ENCODE measurements around the gene SEPTIN2.
"Not testable (repeated sequence)": the region's sequence is repeated elsewhere in the genome, so short reads cannot be mapped to it uniquely, and the experiment has no call there.

SEPTIN2 gene

DNA sequence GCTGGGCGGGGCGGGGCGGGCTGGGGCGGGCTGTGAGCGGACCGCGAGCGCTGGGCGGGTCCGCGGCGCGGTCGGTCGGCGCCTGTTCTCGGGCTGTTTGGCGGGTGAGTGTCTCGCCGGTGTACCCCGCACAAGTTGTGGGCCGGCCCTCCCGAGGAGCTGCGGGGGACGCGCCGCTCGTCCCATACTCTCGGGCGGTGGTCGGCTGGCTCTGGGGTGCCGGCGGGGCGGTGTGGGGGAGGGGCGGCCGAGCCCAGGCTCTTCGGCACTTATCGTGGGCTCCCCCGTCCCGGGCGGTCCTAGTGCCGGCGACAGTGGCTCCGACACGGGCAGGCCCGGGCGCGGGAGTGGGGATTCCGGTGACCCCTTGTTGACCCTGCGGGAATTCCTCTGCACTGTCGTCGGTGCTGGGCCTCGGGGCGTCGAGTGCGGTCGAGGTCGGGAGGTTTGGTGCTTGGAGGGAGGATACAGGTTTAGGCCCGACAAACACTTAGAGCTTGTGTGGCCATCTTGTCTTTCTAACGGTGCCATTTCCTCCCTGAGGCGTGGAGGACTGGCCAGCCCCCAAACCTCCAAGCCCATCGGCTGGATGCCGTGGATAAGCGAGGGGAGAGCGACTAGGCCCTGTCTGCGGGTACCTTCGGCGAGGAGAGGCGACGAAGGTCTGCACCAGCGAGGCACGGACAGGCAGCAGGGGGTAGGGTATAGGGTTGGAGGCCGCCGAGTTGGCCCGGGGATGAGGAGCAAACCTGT is at the start of gene SEPTIN2:
Gene SEPTIN2 (plus strand): TSS at position 47 of the 753 bp plus-strand sequence. CDS start 8,308 bp downstream, outside the sequence.
- DNase-seq, result peak; percentile 75

DNA sequence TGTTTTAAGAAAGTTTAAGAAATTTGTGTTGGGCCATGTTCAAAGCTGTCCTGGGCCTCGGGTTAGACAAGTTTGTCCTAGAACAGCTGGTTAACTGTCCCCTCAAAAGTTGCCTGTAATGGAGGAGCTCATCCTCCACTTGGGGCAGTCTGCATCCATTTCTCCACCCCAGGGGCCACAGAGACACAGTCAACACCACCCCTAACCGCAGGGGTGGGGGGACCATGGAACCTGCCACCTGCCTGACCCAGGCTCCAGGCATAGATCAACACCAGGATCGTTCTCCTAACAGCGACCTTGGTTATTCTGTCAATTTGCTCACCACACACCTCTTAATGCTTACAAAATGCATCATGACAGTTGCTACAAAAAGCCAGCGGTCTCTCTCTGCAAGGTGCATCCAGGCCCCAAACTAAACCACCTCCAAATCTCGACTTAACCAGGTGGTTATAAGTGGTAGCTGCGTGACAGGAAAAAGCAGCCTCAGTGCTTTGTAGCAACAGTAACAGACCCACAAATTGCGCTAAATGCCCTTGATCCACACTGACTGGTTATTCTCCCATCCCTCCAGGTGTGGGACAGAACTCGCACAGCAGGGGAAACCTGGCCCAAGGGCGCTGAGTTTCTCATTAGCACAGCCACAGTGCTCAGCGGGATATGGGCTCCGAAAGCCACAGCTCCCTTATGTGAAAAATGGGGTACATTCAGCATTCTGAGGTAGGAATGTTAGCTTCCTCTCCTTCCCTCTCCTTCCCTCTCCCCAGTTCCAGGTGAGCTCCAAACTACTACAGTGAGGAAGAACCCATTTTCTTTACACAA is 48.3 kb upstream of the SEPTIN2 start:
- DNase-seq, result no peak

DNA sequence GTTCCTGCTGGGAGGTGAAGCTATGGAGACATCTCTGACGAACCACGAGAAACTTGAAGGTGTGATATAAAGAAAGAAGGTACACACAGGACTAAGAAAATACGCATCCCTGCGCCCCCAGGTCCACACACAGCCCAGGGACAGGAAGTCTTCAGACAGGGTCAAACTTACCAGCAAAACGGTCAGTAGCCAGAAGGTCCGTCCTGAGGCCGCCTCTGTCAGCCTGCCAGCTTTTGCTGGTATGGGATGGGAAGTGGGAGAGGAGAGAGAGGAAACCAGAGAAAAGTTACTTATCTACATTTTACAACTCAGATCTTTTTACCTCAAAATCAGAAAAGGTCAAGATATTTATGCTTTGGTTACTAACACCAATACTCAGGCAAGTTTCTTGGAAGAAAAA is 47.4 kb upstream of the SEPTIN2 start:
- DNase-seq, result no peak

DNA sequence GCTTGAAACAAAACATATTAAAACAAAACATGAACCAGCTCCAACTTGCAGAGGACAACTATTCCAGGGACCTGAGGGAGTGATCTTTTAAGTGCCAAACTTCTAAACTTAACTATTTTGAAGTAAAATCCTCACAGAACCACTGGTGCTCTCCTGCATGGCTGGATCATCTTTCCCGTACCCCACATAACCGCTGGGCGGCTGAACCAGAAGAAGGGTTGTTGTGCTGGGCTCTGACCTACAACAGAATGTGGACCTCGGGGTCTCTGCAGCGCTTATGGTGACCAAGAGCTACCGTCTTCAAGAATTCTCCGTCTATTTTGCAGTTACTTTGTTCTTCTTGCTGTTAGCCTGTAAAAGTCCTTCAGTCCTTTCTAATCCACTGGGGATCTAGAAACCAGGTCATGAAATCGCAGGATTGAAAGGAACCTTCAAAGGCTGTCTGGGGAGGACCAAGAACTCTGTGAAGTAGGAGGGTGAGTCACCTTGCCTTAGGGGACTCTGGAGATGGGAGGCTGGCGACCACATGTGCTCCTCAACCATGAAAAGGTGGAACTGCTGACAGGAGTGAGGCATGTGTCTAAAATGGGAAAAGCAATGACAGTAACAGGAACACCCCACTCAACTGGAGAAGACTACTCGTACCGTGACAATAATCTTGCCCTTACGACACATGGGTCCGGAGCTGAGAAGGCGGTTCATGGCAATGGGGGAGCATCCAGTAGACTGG is 46.8 kb upstream of the SEPTIN2 start:
- no peak for DNase-seq

DNA sequence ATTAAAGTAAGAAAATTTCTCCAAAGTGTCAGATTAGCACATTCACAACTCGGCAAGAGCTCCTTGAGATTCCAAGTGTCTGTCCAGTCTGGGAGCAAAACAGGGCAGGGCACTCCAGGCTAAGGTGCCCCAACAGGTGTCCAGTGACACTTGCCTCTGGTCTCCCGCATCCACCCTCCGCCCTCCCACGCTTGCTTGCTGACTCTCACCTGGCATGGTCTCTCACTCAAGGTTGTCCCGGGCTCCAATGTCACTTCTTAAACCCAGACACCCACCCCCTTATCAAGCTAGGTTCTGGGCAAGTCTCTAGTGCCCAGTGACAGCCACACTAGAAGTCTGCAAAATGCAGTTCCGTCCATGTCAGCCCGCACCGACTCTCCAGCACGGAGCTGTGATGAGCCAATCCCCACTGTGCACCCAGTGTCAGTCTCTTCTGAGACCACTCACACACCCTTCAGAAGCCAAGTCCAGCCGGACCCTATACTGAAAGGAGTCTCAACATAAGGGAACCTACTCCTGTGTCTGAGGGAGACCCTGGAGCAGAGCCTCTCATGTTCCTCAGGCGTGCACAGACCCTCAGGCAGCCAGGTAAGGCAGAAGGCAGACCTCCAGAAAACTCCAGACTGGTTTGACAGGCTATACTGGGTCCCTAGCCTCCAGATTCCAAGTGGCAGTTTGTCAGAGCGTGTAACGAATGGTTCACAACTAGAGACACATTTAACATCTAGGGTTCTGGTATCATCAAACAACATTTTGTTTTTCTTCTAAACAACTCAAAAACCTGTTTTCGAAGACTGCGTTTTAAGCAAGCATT is 45.8 kb upstream of the SEPTIN2 start:
- DNase-seq, result no peak

DNA sequence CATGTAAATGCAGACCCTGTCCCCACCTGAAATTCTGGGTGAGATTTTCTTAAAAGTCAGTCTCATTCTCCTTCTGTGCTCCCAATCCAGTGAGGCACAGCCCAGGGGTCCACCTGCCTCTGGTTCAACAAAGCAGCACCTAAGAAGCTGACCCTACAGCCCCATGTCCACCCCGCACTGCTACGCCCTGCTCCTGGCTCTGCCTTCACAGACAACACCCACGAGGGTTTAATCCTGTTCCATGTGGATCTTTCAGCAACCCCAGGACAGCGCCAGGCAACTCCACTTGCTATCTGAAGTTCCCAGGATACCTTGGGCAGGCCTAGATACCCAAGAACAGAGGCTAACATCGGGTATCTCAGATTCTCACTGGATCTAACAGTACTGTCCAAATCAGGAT is 45.2 kb upstream of the SEPTIN2 start:
- DNase-seq, result no peak

DNA sequence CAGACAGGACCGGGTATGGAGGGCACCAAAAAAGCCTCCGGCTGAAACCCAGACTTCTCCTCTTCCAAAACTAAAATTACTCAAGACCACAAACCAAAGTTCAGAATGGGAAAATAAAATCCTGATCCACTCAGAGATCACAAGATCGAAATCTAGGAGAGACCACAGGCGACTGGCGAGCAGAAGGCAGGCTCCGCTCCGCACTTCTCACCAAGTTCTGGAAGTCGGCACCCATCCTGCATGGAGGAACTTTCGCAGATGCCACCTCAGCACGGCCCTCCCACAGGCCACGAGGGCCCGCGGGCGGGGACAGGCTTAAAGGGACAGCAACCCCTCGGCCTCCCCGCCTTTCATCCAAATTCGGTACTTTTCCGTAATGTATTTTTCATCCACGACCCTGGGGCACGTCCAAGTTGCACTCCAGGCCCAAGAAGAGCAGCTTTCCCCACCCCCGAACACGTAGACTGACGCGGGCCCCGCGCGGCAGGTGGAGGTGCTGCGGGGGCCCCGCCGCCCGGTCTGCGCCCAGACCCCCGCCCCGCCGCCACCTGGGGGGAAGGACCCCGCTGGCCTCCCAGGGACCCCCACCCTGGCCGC is 43.9 kb upstream of the SEPTIN2 start:
- DNase-seq, result peak; percentile 44

DNA sequence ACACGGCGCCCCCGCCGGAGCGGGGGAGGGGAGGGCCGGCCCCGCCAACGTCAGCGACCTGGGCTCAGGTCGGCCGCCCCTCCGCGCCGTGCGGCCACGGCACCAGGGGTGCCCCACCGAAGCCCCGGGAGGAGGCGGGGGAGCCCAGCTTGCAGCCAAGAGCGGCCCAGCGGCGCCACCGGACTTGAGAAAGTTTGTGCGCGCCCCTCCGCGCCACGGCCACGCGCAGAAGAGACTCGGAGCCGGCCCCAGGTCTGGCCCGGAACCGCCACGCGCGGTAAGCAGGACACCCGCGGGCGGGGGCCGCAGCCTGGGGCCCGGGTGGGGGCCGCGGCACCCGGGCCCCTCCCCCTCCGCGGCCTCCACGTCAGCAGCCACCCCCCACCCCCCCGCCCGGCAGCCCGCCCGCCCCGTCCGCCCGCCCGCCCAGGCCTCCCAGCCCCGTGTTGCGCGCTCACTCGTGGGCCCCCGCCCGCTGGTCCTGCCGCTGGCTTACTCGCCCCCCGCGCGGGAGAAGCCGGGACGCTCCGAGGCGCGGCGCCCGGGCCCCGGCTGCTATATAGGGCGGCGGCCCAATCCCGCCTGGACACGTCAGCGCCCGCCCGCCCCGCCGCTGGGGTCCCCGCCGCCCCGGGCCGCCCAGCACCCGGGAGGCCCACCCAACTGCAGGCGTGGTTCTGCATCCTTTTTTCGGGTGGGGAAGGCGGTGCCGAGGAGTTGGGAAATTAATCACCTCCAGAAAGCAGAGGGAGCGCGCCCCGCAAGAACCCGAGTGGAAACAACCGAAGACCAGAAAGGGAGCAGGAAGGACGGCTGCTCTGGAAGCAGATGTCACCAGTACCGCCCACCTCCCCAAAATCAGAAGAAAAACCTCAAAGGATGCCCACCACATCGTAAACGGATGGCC is 43.2 kb upstream of the SEPTIN2 start:
- peak; percentile 49 for DNase-seq

DNA sequence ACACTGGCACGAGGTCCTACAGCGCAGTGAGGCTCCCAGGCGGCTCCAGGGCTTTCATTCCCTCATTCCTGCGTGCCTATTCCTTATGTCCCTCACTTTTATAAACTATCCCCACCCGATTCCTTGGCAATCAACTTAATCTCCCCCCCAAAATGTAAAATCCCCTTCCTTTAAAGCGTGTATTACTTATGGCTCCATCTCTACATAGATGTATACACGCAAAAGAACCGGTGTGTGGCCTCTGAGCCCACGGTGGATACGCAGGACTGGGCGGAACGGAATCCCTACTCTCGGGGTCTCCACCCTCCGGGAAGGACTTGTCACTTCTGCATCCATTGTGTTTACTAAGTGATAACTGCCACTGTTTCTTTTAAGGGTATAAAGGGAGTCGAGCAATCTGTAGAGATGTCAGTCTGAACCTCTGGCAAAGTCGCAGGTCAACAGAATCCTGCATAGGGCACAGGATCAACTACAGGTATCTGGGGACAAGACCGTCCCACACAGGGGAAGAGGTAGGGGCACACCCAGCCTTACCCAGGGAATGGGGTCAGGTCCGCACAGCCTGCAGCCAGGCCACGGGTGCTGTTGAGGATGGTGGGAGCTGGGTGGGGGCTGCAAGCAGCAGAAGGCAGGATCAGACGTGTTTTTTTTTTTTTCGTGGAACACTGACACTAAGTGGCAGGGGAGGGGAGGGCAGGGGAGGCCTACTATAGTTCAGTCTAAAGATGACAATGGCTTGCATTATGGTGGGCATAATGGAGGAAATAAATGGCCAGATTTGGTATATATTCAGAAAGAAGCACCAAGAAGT is 42.3 kb upstream of the SEPTIN2 start:
- no peak for DNase-seq

DNA sequence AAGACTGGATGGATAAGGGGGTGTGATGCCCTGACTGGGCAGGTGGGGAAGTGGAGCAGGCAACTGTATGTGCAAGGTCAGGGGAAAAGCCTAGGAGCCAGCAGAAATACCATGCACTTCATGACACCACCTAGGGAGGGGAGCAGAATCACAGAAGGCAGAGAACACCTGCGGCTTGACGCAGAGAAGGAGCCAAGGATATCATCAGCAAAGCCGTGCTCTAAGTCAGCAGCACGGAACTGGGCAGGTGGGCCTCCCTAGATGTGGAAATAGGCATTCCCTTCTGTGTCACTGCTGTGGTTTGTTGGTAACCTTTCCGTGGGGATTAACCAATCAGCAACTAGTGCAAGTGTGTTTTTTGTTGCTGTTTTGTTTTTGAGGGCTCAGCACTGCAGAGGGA is 41.6 kb upstream of the SEPTIN2 start:
- DNase-seq, result no peak

DNA sequence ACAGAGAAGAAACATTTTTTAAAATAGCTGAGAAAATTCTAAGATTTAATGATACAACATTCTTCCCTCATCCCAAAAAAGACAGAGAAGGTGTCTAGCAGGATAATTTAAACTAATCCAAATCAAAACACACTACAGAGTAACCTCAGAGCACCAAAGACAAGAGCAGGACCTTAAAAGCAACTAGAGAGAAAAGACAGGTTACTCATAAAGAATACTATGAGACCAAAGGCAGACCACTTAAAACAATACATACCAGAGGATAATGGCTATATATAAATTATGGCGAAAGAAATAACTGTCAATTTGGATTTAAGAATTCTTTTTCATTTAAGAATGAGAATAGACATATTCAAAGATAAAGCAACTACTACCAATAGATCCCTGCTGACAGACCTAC is 40.2 kb upstream of the SEPTIN2 start:
- DNase-seq, result no peak

DNA sequence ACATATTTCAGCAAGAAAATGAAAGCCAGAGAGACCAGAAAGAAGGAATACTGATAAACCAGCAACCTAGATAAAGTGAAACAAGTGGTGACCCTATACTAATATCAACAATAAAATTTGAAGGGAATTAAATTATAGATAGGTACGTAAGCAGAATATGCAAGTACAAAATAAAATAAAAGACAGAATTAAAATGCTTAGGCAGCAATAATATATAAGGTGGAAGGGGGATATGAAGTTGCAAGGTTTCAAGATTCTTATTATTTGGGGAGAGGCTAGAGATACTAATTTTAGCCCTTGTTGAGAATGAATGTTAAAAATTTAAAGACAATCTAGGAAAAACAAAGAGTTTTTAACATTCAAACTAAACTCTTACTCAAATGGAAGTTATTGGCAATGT is 39.8 kb upstream of the SEPTIN2 start:
- DNase-seq, result no peak

DNA sequence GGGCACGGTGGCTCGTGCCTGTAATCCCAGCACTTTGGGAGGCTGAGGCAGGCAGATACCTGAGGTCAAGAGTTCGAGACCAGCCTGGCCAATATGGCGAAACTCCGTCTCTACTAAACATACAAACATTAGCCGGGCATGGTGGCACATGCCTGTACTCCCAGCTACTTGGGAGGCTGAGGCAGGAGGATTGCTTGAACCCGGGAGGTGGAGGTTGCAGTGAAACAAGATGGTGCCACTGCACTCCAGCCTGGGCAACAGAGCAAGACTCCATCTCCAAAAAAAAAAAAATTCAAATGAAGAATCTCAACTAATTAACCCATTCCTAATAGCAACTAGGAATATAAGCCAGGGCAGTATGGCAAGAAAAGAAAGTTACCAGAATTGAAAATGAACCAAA is 37.4 kb upstream of the SEPTIN2 start:
- DNase-seq, result not testable (repeated sequence)

DNA sequence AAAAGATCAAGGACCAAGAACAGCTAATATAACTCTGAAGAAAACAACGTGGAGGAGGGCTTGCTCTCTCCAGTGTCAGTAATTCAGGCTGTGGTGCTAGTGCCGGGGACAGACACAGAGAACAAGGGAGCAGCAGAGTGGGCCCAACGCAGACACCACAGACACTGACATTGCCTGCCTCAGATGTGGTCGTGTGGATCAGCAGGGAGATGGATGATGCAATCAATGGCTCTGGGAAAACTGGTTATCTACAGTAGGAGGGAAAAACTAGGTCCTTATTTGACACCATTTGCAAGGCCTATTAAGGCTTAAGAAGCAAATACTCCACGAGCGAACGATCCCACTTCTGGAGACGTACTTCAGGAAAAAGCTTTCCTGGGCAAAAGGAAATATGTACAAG is 36.3 kb upstream of the SEPTIN2 start:
- DNase-seq, result no peak

DNA sequence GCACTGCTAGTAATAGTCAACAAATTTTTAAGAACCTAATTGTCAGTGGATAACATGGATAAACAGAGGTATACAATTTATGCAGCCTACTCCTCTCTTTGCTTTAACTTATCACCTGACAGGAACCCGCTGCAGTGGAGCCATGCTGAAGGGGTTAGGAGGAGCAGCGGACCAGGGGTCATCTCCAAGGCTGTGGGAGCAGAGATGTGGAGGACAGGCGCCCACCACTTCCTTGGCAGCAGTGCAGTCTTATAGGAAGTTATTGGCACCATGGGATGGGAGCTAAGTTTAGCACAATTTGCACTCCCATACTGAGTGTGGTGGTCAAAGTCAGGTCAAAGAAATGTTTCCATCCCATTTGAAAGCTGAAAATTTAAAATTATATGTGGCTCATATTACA is 35.9 kb upstream of the SEPTIN2 start:
- DNase-seq, result no peak

DNA sequence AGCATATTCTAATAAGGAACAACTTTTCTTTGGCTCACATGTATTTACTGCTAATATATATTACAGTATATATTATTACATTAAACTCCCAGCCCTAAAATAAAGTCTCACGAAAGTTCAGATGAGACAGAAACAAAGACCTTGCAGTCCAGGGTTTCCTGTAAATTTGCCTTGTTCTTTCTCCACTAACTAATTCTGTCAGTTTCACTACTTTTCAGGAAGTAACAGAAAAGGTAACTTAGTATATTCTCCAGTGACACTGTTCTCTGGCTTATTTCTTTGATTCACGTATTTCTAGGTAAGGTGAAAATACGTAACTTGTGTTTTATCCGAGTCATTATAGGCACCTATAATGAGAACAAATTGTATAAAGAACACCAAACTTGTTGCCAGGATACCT is 35.4 kb upstream of the SEPTIN2 start:
- no peak for DNase-seq

DNA sequence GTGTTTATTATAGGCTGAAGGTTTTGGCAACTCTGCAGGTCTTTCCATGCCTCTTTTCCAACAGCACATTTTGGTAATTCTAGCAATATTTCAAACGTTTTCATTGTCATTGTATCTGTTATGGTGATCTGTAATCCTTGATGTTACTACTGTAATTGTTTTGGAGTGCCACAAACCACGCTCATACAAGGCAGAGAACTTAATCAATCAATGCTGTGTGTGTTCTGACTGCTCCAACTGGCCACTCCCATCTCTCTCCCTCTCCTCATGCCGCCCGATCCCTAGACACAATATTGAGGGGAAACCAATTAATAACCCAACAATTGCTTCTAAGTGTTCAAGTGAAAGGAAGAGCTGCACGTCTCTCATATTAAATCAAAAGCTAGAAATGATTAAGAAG is 33.2 kb upstream of the SEPTIN2 start:
- DNase-seq, result no peak

DNA sequence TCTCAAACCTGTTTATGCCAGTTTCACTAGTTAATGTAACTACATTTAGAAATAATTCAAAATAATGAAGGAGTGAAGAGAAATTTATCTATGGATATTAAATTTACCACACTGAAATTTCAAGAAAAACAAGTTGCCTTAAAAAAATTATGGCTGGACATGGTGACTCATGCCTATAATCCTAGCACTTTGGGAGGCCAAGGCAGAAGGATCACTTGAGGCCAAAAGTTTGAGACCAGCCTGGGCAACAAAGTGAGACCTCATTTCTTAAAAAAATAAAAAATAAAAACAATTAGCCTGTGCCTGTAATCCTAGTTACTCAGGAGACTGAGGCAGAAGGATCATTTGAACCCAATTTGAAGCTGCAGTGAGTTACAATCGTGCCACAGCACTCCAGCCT is 30.1 kb upstream of the SEPTIN2 start:
- DNase-seq, result no peak

DNA sequence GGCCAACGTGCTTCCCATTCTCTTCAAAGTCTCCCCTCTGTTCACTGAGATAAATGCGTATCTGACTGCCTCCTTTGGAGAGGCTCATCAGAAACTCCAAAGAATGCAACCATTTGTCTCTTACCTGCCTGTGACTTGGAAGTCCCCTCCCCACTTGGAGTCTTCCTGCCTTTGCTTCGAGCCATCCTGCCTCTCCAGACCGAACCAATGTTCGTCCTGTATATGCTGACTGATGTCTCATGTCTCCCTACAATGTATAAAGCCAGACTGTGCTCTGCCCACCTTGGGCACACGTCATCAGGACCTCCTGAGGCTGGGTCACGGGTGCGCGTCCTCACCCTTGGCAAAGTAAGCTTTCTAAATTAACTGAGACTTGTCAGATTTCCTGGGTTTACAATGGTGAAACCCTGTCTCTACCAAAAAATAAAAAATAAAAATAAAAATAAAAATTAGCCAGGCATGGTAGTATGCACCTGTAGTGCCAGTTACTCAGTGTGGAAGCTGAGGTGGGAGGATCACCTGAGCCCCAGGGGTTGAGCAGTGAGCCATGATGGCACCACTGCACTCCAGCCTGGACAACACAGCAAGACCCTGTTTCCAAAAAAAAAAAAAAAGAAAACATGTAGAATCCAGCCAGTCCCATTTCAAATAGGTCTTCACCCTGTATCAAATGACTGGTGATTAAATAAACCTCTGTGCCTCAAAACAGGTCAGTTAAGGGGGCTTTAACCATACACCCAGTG is 29.2 kb upstream of the SEPTIN2 start:
- no peak for DNase-seq
